GM12874 (cell line): ENCODE measurements around the gene AKT1.

Source experiments
- TF ChIP-seq, protein P1 (sequence below): IDR thresholded peaks from 2 replicates; pipeline ENCODE4 v1.5.1; 2011; ENCODE audit warnings: low read depth, mild to moderate bottlenecking, control low read depth, low read length, moderate library complexity; ENCODE audit not compliant: insufficient read depth

Gene AKT1

DNA sequence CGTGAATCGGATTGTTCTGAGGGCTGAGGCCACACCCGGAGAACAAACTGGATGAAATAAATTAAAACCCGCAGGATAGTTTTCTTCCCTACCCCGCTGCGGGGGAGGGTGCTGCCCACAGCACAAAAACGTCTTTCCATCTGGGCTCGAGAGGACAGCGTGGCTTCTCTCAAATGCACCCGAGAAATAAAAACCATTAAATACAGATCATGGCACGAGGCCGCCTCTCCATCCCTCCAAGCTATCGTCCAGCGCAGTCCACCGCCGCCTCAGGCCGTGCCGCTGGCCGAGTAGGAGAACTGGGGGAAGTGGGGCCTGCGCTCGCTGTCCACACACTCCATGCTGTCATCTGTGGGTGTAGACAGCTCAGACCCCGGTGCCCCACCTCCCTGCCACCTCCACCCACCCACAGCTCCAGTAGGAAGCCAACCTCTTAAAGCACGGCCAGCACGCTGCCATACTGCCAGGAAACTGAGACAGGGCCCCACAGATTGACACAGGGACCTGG is 25.4 kb downstream of the AKT1 start:
- TF ChIP-seq, protein P1, sequence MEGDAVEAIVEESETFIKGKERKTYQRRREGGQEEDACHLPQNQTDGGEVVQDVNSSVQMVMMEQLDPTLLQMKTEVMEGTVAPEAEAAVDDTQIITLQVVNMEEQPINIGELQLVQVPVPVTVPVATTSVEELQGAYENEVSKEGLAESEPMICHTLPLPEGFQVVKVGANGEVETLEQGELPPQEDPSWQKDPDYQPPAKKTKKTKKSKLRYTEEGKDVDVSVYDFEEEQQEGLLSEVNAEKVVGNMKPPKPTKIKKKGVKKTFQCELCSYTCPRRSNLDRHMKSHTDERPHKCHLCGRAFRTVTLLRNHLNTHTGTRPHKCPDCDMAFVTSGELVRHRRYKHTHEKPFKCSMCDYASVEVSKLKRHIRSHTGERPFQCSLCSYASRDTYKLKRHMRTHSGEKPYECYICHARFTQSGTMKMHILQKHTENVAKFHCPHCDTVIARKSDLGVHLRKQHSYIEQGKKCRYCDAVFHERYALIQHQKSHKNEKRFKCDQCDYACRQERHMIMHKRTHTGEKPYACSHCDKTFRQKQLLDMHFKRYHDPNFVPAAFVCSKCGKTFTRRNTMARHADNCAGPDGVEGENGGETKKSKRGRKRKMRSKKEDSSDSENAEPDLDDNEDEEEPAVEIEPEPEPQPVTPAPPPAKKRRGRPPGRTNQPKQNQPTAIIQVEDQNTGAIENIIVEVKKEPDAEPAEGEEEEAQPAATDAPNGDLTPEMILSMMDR, result no peak

DNA sequence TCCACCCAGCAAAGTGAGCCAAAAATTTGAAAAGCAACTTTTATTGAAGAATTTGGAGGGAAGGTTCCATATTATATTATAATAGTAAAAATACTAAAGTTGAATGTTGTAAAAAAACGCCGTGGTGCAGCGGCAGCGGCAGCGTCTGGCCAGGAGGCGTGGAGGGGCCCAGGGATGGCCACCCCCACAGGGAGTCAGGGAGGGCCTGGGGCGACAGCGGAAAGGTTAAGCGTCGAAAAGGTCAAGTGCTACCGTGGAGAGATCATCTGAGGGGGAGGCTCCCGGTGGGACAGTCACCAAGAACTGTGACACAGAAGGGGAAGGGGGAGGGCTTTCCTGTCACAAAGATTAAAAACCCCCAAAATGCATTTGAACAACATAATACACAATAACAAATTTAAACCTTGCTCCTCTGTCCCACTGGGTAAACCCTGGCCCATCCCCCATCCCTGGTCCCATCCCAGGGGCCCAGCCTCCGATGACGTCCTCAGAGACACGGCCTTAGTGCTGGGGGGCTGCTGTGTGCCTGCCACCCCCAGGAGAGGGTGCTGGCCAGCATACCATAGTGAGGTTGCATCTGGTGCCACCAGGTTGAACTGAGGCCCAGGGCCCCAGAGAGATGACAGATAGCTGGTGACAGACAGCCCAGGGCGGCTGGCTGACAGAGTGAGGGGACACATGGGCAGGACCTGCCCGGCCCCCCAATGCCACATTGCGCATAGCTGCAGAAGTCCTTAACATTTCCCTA is 26.1 kb downstream of the AKT1 start:
- TF ChIP-seq, protein P1, result no peak

DNA sequence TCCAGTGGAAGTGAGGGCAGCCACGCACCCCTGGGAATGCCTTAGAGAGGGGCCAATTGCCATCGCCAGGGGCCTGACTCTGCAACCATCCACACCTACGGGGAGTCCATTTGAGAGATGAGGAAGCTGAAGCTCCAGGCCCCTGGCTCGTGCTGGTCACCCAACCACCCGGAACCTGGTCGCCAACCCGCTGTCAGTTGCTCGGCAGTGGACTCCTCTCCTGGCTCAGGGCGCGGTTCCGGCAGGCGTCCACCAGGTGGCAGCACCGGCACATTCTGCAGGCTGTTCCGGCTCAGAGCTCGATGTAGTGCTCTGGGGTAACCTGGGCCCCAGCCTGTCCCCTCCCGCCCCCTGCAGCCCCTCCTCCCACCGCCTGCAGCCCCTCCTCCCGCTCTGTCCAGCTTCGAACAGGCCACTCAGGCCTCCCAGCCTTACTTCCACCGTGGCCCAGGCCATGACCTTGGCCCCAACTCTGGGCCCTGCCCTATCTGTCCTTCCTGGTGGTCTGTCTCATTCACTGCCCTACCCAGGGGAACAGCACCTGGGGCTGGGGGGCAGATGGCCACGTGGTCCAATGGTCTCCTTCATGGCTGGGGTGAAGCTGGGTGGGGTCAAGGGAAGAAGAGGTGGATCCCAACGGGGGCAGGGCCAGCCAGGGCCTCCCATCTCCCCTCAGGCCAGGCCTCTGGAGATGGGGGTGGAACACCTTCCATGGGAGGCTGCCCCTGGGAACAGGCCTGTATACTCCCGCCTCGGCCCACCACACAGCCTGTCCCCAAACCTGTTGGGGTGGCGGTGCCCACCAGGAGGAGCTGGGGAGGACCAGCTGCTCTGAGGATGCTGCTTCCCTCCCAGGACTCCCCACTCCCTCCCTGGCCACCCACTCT is 26.9 kb downstream of the AKT1 start:
- TF ChIP-seq, protein P1, result peak; percentile 95

DNA sequence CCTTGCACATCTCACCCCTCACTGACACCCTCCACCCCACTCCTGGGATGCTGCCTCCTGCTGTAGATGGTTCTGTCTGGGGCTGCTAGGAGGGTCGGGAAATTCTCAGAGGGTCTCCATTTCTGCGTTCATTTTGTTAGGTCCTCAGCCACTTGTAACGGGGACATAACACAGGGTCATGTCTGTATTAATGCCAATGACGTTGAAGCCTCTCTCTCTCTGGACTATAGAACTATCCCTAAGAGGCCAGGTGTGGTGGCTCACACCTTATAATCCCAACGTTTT is 28.0 kb downstream of the AKT1 start:
- TF ChIP-seq, protein P1, result no peak

DNA sequence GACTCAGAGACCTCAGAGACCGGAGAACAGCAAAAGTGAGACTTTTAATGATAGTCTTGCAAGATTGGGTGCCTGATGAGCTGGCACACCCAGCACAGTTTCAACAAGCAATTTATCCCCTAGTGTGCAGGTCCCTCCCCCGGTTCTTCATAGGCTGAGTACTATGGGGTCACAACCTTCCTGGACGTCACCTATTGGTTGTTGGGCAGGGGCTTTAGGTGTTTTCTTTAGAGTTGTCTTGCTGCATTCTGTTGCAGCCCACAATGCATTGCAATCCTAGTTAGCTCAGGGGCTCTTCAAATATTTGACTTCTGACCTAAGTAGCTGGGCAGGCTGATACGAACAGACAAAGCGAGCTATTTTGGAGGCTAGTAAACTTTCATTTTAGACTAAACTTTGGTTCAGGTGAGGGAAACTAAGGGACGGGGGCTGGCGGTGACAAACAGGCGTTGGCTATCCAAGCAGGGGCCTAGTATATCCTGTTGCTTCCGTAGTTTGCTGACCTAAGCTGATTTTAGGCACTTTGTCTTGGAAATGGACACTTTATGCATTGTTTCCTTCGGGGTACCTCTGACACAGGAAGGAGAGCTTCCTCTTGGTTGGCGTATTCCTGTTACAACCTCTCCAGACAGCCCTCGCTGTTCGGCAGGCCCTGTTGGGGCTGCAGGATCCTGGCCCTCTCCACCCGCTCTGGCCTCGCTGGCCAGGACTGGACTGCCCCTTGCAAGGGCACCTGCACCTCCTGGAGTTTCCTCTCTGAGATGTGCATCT is 28.5 kb downstream of the AKT1 start:
- TF ChIP-seq, protein P1, result no peak

DNA sequence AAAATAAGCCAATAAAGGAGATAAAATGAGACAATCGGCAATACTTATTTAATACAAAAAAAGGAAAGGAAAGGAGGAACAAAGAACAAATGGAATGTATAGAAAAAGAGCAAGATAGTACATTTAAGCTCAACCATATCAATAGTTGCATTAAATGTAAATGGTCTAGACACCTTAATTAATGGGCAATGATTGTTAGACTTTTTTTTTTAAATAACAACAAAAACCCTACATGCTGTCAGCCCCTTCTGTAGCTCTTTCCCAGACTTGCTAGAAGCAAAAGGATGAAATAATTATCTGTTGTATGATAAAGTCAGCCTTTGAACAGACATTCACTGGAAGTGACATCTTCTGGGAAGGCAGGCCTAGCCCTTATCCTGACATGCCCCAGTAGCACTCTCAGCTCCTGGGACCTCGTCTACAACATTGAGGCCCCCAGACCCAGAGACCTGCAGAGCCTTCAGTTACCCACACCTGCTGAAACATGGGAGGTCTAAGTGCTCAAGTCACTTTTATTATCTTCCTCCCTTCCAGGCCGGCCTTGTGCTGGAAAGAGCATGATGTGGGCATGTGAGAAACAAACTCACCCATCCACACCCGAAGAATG is 29.2 kb downstream of the AKT1 start:
- TF ChIP-seq, protein P1, result no peak
